GM12878 (cell line): ENCODE results near the gene TRDMT1. TPM values are rescaled to one million over a fixed set of nuclear protein-coding genes. Genes with fewer than 3 reads are reported as not detected.

Experiments used
- ATAC-seq: fragments of 200-7000 bp; cut with Tn5 transposase; 3 replicates; pipeline ENCODE4 v1.9.1; 2020; ENCODE audit warnings: mild to moderate bottlenecking, moderate library complexity
- BruUV-seq: library from RNA; stranded (reverse); fragments of 400-500 nt; replicated peaks from 2 replicates; lab custom pipeline; 2021; lab: Mats Ljungman, UMichigan
- CTCF ChIA-PET: fragments of 300-600 bp; sonication (Branson Sonifier 250); formaldehyde crosslinking; extraction: SDS; loops from one replicate; lab custom pipeline; 2021; ENCODE audit warnings: inconsistent platforms; lab: Yijun Ruan, JAX
- POLR2A ChIA-PET: fragments of 350-600 bp; formaldehyde crosslinking; extraction: SDS; loops from one replicate; lab custom pipeline; 2021; ENCODE audit warnings: inconsistent platforms; lab: Charles Lee
- RAD21 ChIA-PET: fragments of 300-600 bp; sonication (Branson Sonifier 250); formaldehyde crosslinking; loops from one replicate; lab custom pipeline; 2023; ENCODE audit warnings: antibody characterized with exemption; ENCODE audit not compliant: unreplicated experiment; lab: Charles Lee
- SMC1A ChIA-PET: fragments of 300-600 bp; sonication (Branson Sonifier 250); formaldehyde crosslinking; loops from one replicate; lab custom pipeline; 2023; ENCODE audit not compliant: unreplicated experiment, uncharacterized antibody; lab: Charles Lee
- DNase-seq: peaks from one replicate; pipeline ENCODE4 v3.0.0-alpha.2; 2011; ENCODE audit warnings: low read depth, low spot score
- FAIRE-seq: peaks from 3 replicates; lab custom pipeline; 2011; peaks lifted over from hg19 to GRCh38; lab: Jason Lieb, UNC
- H2AFZ ChIP-seq: 2 replicates; pipeline ENCODE4 v1.6.0; 2011; ENCODE audit warnings: low read depth, low read length, control low read depth; ENCODE audit not compliant: control insufficient read depth
- H3K27ac ChIP-seq: 2 replicates; pipeline ENCODE4 v1.5.1; 2011; ENCODE audit warnings: control low read depth; ENCODE audit not compliant: control insufficient read depth, insufficient read depth
- H3K27me3 ChIP-seq, 2 experiments: replicated peaks in 1 of 2; 2 replicates each; pipeline versions ENCODE4 v1.6.0 to v1.6.1; 2011; ENCODE audit warnings: low read length in 1 of 2; ENCODE audit not compliant: control insufficient read depth in 2 of 2, insufficient read depth in 2 of 2
- H3K36me3 ChIP-seq, 2 experiments: 2 replicates each; pipeline ENCODE4 v1.5.1; 2011; ENCODE audit warnings: low read length in 1 of 2; ENCODE audit not compliant: control insufficient read depth in 2 of 2, insufficient read depth in 2 of 2
- H3K4me1 ChIP-seq: 2 replicates; pipeline ENCODE4 v1.6.1; 2011; ENCODE audit warnings: mild to moderate bottlenecking, low read length, moderate library complexity, mixed read lengths; ENCODE audit not compliant: control insufficient read depth, insufficient read depth
- H3K4me2 ChIP-seq: 2 replicates; pipeline ENCODE4 v1.6.0; 2011; ENCODE audit warnings: control low read depth; ENCODE audit not compliant: control insufficient read depth, insufficient read depth
- H3K4me3 ChIP-seq: fragments of 200-600 bp; sonication (generic); 2 replicates; pipeline ENCODE4 v1.5.1; 2016
- H3K79me2 ChIP-seq: 2 replicates; pipeline ENCODE4 v1.6.0; 2011; ENCODE audit warnings: low read length; ENCODE audit not compliant: control insufficient read depth, insufficient read depth
- H3K9ac ChIP-seq: 2 replicates; pipeline ENCODE4 v1.8.0; 2011; ENCODE audit warnings: low read length, control low read depth, mixed read lengths; ENCODE audit not compliant: control insufficient read depth, insufficient read depth
- H3K9me3 ChIP-seq: replicated peaks from 3 replicates; pipeline ENCODE4 v1.5.1; 2011; ENCODE audit warnings: mild to moderate bottlenecking, low read length; ENCODE audit not compliant: control insufficient read depth, insufficient read depth
- H4K20me1 ChIP-seq: 2 replicates; pipeline ENCODE4 v1.6.0; 2011; ENCODE audit not compliant: control insufficient read depth, insufficient read depth
- CEBPB ChIP-seq, 2 experiments: fragments of 150-350 bp in 1 of 2; IDR thresholded peaks; 2 replicates each; pipeline ENCODE4 v1.6.1; 2012 to 2014; ENCODE audit warnings: low read depth in 2 of 2, low read length in 2 of 2, borderline replicate concordance in 1 of 2, inconsistent platforms in 1 of 2
- NFYA ChIP-seq: IDR thresholded peaks from 2 replicates; pipeline ENCODE4 v1.6.1; 2011; ENCODE audit warnings: low read depth, mild to moderate bottlenecking, low read length, improper control_type of control experiment, borderline replicate concordance
- PAX8 ChIP-seq: fragments of 450-650 bp; IDR thresholded peaks from 2 replicates; pipeline ENCODE4 v1.6.1; 2017; ENCODE audit warnings: mild to moderate bottlenecking, moderate library complexity
- POLR2A ChIP-seq: IDR thresholded peaks from 2 replicates; pipeline ENCODE4 v1.6.1; 2011; ENCODE audit warnings: low read depth, mild to moderate bottlenecking, low read length
- POU2F2 ChIP-seq: IDR thresholded peaks from 3 replicates; pipeline ENCODE4 v1.6.1; 2011; ENCODE audit warnings: low read depth, mild to moderate bottlenecking, low read length, borderline replicate concordance
- SMAD1 ChIP-seq: fragments of 450-650 bp; IDR thresholded peaks from 2 replicates; pipeline ENCODE4 v1.6.1; 2018; ENCODE audit warnings: mild to moderate bottlenecking, low read depth; ENCODE audit not compliant: partially characterized antibody
- TBL1XR1 ChIP-seq: IDR thresholded peaks from 2 replicates; pipeline ENCODE4 v1.6.1; 2012; ENCODE audit warnings: low read depth, low read length, improper control_type of control experiment
- TCF12 ChIP-seq: IDR thresholded peaks from 2 replicates; pipeline ENCODE4 v1.6.1; 2011; ENCODE audit warnings: low read depth, mild to moderate bottlenecking, low read length
- TCF3 ChIP-seq: IDR thresholded peaks from 2 replicates; pipeline ENCODE4 v1.6.1; 2012; ENCODE audit warnings: low read depth, mild to moderate bottlenecking, low read length, borderline replicate concordance; ENCODE audit not compliant: insufficient read depth
- WGBS: methylation state at CpG from one replicate; pipeline ENCODE4 v1.1.6; 2016; ENCODE audit warnings: low lambda C conversion rate; ENCODE audit not compliant: insufficient replicate concordance, insufficient coverage; ENCODE audit errors: missing lambda C conversion rate; 5-methylcytosine and 5-hydroxymethylcytosine counted together
- in situ Hi-C: fragments of 300-500 bp; cut with MboI; formaldehyde crosslinking; loops from 9 replicates; pipeline ENCODE4 v1.14.3; 2018; ENCODE audit warnings: mixed read lengths
- intact Hi-C: fragments of 100-400 bp; cut with micrococcal nuclease; formaldehyde crosslinking; loops from one replicate; pipeline ENCODE4 v1.14.2; 2022; ENCODE audit not compliant: unreplicated experiment
- polyA plus RNA-seq, 11 experiments: library from polyadenylated mRNA; depleted of rRNA in 4 of 11; unstranded in 6 of 11; stranded (reverse) in 5 of 11; fragments of >200 nt; fragmentation: Nextera tagmentation in 4 of 11; fragmentation: Illumina TruSeq in 1 of 11; extraction: Ambion mirVana in 4 of 11; extraction: Trizol in 1 of 11; gene quantifications; 1 replicate in 1 of 11; 2 replicates in 10 of 11; pipeline versions ENCODE4 v1.2.1 to v1.2.3, GENCODE V29; 2011 to 2016; ENCODE audit warnings: inconsistent platforms in 2 of 11, missing spikeins in 2 of 11, low read depth in 1 of 11
- total RNA-seq, 4 experiments: library from RNA; depleted of rRNA in 3 of 4; stranded (reverse); fragments of >200 nt in 3 of 4; fragmentation: Illumina TruSeq in 1 of 4; extraction: Trizol in 1 of 4; gene quantifications; 2 replicates each; pipeline versions ENCODE4 v1.2.1 to v1.2.3, GENCODE V29; 2013 to 2021
- TF ChIP-seq, protein P1 (sequence below): fragments of 450-650 bp; formaldehyde crosslinking; IDR thresholded peaks from 2 replicates; pipeline ENCODE4 v1.5.0; 2022; ENCODE audit warnings: mild to moderate bottlenecking, missing genetic modification characterization
- TF ChIP-seq, protein P2 (sequence below), 3 experiments: IDR thresholded peaks in 2 of 3; conservative IDR thresholded peaks in 1 of 3; 2 replicates each; pipeline ENCODE4 v1.5.1; 2011; ENCODE audit warnings: low read depth in 3 of 3, low read length in 3 of 3, mild to moderate bottlenecking in 3 of 3, control low read depth in 2 of 3, moderate library complexity in 2 of 3, inconsistent platforms in 1 of 3, mixed read lengths in 1 of 3; ENCODE audit not compliant: control insufficient read depth in 2 of 3, insufficient read depth in 1 of 3; ENCODE audit errors: extremely low read depth in 1 of 3

TRDMT1 gene
- total and polyA plus RNA-seq, 10 of the 15 experiments (the other 5 are each of a cell fraction or from before 2014, with no cell fraction given): 2.3 to 9.7 (median 4.6) TPM

DNA sequence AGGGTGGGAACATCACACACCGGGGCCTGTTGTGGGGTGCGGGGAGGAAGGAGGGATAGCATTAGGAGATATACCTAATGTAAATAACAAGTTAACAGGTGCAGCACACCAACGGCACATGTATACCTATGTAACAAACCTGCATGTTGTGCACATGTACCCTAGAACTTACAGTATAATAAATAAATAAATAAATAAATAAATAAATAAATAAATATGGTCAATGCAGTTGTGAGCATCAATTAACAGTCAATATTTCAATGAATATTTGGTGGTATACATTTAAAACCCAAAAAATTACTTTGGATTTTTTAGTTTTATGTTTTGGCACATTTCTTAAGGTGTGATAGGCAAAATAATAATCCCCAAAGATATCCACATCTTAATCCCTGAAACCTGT, 15.6 kb downstream of the TRDMT1 start:
- Histone ChIP-seq H3K4me1 (no peaks in the 10 kb centered on the region), H3K79me2 (no peaks in the 10 kb centered on the region), H3K9ac (no peak overlapping the region), H3K4me3 (no peak overlapping the region), H3K27ac (no peak overlapping the region), H3K36me3 (no peaks in the 10 kb centered on the region), H3K4me2 (no peak overlapping the region), H2AFZ (no peak overlapping the region), H3K9me3 (no peaks in the 10 kb centered on the region), H4K20me1 (no peaks in the 10 kb centered on the region), H3K27me3 (no peaks in the 10 kb centered on the region)
- no TSS peak for BruUV-seq
- SMC1A ChIA-PET: no interaction called here
- intact Hi-C loops (no loop called here), in situ Hi-C loops (no loop called here)
- DNase-seq: no peak
- 73% methylated on average over 3 of the region's 3 CpGs for WGBS
- CTCF ChIA-PET: no interaction called here
- FAIRE-seq: no peak
- POLR2A ChIA-PET: no interaction called here
- TF ChIP-seq TCF12: no peak
- no peak for TF ChIP-seq POU2F2
- TF ChIP-seq CEBPB (IDR thresholded peaks at IDR 0.05; ENCODE audit: borderline replicate concordance in 1 of 2, low read depth in 2 of 2, low read length in 2 of 2): no peak
- no peak for TF ChIP-seq TBL1XR1
- RAD21 ChIA-PET: no interaction called here
- ATAC-seq: no peak

DNA sequence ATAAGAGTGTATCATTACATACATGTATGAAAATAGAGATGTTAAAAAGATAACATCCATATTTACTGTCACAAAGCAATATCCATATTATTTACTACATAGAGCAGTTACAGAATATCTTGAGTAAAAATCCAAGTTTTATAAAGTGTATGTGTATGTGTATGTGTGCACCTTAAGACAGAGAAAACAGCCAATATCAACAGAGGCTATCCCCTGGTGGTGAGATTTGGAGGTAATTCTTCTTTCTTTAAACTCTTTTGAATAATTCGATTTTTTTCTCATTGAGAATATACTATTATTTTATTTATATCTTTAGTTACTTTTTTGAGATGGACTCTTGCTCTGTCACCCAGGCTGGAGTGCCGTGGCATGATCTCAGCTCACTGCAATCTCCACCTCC, 18.4 kb downstream of the TRDMT1 start:
- intact Hi-C loops: no loop called here
- no peaks in the 10 kb centered on the region for H3K4me1 ChIP-seq
- no peak overlapping the region for H2AFZ ChIP-seq
- H3K27me3 ChIP-seq: no peaks in the 10 kb centered on the region
- POLR2A ChIA-PET: no interaction called here
- SMC1A ChIA-PET: no interaction called here
- WGBS: 79% methylated on average over 2 of the region's 2 CpGs
- BruUV-seq: no TSS peak
- no peaks in the 10 kb centered on the region for H3K36me3 ChIP-seq
- no peak overlapping the region for H3K27ac ChIP-seq
- no peak overlapping the region for H3K4me2 ChIP-seq
- H3K9me3 ChIP-seq: no peaks in the 10 kb centered on the region
- RAD21 ChIA-PET: no interaction called here
- FAIRE-seq (no peak), ATAC-seq (no peak), DNase-seq (no peak)
- no peak overlapping the region for H3K9ac ChIP-seq
- no peak for TF ChIP-seq TCF3
- no peak for TF ChIP-seq POLR2A
- TF ChIP-seq SMAD1: no peak
- TF ChIP-seq, protein P1, sequence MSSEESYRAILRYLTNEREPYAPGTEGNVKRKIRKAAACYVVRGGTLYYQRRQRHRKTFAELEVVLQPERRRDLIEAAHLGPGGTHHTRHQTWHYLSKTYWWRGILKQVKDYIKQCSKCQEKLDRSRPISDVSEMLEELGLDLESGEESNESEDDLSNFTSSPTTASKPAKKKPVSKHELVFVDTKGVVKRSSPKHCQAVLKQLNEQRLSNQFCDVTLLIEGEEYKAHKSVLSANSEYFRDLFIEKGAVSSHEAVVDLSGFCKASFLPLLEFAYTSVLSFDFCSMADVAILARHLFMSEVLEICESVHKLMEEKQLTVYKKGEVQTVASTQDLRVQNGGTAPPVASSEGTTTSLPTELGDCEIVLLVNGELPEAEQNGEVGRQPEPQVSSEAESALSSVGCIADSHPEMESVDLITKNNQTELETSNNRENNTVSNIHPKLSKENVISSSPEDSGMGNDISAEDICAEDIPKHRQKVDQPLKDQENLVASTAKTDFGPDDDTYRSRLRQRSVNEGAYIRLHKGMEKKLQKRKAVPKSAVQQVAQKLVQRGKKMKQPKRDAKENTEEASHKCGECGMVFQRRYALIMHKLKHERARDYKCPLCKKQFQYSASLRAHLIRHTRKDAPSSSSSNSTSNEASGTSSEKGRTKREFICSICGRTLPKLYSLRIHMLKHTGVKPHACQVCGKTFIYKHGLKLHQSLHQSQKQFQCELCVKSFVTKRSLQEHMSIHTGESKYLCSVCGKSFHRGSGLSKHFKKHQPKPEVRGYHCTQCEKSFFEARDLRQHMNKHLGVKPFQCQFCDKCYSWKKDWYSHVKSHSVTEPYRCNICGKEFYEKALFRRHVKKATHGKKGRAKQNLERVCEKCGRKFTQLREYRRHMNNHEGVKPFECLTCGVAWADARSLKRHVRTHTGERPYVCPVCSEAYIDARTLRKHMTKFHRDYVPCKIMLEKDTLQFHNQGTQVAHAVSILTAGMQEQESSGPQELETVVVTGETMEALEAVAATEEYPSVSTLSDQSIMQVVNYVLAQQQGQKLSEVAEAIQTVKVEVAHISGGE: no peak
- no peak for TF ChIP-seq PAX8
- TF ChIP-seq, protein P2, sequence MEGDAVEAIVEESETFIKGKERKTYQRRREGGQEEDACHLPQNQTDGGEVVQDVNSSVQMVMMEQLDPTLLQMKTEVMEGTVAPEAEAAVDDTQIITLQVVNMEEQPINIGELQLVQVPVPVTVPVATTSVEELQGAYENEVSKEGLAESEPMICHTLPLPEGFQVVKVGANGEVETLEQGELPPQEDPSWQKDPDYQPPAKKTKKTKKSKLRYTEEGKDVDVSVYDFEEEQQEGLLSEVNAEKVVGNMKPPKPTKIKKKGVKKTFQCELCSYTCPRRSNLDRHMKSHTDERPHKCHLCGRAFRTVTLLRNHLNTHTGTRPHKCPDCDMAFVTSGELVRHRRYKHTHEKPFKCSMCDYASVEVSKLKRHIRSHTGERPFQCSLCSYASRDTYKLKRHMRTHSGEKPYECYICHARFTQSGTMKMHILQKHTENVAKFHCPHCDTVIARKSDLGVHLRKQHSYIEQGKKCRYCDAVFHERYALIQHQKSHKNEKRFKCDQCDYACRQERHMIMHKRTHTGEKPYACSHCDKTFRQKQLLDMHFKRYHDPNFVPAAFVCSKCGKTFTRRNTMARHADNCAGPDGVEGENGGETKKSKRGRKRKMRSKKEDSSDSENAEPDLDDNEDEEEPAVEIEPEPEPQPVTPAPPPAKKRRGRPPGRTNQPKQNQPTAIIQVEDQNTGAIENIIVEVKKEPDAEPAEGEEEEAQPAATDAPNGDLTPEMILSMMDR (IDR thresholded peaks at IDR 0.05 in 2 of 3, conservative IDR thresholded peaks at IDR 0.05 in 1 of 3; ENCODE audit: control insufficient read depth in 2 of 3, extremely low read depth in 1 of 3, insufficient read depth in 1 of 3, low read depth in 3 of 3, low read length in 3 of 3): peak in 2 of 3 experiments; percentile 7 to 14; a peak in 1 of 6 replicates
- TF ChIP-seq NFYA: no peak
- CTCF ChIA-PET: no interaction called here
- in situ Hi-C loops: no loop called here
- H4K20me1 ChIP-seq: no peaks in the 10 kb centered on the region
- no peak overlapping the region for H3K4me3 ChIP-seq
- H3K79me2 ChIP-seq: no peaks in the 10 kb centered on the region
